Glutamatergic neuron (in vitro differentiated cells): ENCODE data around the gene DAGLB. TPM values are rescaled to one million over a fixed set of nuclear protein-coding genes. Genes with fewer than 3 reads are reported as not detected.

Experiments used
- DNase-seq: peaks from one replicate; pipeline ENCODE4 v3.0.0; 2022
- H3K27ac Mint-ChIP-seq: one replicate; pipeline ENCODE4 v1.8.0; 2020; ENCODE audit warnings: mild to moderate bottlenecking, mixed read lengths, inconsistent platforms; ENCODE audit not compliant: unreplicated experiment
- H3K27me3 Mint-ChIP-seq: one replicate; pipeline ENCODE4 v1.8.0; 2020; ENCODE audit warnings: mild to moderate bottlenecking, moderate library complexity, mixed read lengths, inconsistent platforms; ENCODE audit not compliant: unreplicated experiment
- H3K36me3 Mint-ChIP-seq: one replicate; pipeline ENCODE4 v1.8.0; 2020; ENCODE audit warnings: mild to moderate bottlenecking, mixed read lengths, inconsistent platforms; ENCODE audit not compliant: unreplicated experiment
- H3K4me1 Mint-ChIP-seq: one replicate; pipeline ENCODE4 v1.8.0; 2020; ENCODE audit warnings: mild to moderate bottlenecking, low read depth, mixed read lengths, inconsistent platforms; ENCODE audit not compliant: unreplicated experiment
- H3K4me3 Mint-ChIP-seq: one replicate; pipeline ENCODE4 v1.8.0; 2020; ENCODE audit warnings: mild to moderate bottlenecking, mixed read lengths, inconsistent platforms; ENCODE audit not compliant: unreplicated experiment
- H3K9me3 Mint-ChIP-seq: one replicate; pipeline ENCODE4 v1.8.0; 2020; ENCODE audit warnings: mild to moderate bottlenecking, moderate library complexity, mixed read lengths, inconsistent platforms; ENCODE audit not compliant: unreplicated experiment
- total RNA-seq: library from RNA; stranded (reverse); fragmentation: NEBNext Ultra II Directional; extraction: Animal tissue kit (Norgen Biotek cat#: 25700); gene quantifications from one replicate; pipeline ENCODE4 v1.2.1, GENCODE V29; 2021; ENCODE audit not compliant: unreplicated experiment
- TF ChIP-seq, protein P1 (sequence below): fragments of 200-600 bp; sonication (generic); IDR thresholded peaks from one replicate; pipeline ENCODE4 v1.5.0; 2021; ENCODE audit not compliant: partially characterized antibody, unreplicated experiment

Gene DAGLB
- total RNA-seq, 1 donor from 2014 or later = 63.2 TPM

DNA sequence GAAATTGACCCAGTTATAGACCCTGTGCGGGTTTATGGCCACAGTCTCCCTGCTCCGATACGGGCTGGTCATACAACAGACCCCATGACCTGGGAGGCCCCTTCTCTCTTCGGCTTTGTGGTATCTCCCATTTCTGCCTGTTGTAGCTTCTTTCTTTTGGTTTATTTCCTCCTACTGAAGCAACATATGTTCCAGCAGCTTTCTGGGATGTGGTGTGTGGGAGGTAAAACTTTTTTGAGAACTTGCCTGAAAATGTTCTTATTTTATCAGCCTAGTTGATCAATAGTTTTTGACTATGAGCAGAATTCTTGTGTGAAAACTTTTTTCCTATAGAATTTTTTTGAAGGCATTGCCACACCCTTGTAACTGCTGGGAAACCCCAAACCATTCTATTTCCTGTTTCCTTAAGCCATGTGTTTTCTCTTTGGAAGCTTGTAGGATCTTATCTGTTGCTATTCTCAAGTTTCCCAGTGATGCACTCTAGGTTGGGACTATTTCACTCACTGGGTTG is 80.0 kb downstream of the DAGLB start:
- no peaks in the 10 kb centered on the region for H3K27me3 Mint-ChIP-seq
- no peak overlapping the region for H3K4me3 Mint-ChIP-seq
- H3K4me1 Mint-ChIP-seq = no peaks in the 10 kb centered on the region
- H3K9me3 Mint-ChIP-seq = peaks cover 1% of the 10 kb centered on the region
- no peak for DNase-seq
- no peaks in the 10 kb centered on the region for H3K36me3 Mint-ChIP-seq
- no peak overlapping the region for H3K27ac Mint-ChIP-seq
- TF ChIP-seq, protein P1, sequence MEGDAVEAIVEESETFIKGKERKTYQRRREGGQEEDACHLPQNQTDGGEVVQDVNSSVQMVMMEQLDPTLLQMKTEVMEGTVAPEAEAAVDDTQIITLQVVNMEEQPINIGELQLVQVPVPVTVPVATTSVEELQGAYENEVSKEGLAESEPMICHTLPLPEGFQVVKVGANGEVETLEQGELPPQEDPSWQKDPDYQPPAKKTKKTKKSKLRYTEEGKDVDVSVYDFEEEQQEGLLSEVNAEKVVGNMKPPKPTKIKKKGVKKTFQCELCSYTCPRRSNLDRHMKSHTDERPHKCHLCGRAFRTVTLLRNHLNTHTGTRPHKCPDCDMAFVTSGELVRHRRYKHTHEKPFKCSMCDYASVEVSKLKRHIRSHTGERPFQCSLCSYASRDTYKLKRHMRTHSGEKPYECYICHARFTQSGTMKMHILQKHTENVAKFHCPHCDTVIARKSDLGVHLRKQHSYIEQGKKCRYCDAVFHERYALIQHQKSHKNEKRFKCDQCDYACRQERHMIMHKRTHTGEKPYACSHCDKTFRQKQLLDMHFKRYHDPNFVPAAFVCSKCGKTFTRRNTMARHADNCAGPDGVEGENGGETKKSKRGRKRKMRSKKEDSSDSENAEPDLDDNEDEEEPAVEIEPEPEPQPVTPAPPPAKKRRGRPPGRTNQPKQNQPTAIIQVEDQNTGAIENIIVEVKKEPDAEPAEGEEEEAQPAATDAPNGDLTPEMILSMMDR = no peak

DNA sequence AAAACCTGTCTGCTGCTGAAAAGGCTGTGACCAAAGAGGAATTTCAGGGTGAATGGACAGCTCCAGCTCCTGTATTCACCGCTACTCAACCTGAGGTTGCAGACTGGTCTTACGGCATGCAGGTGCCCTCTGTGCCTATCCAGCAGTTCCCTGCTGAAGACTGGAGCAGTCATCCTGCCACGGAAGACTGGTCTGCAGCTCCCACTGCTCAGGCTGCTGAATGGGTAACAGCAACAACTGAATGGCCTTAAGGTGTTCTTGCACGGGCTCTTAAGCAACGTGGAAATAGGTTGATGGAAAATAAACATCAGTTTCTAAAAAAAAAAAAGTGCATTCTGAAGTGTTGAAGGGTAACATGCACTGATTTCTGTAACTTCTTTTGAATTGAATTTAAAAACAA is 82.3 kb downstream of the DAGLB start:
- Mint-ChIP-seq H3K27me3 (no peaks in the 10 kb centered on the region), H3K9me3 (peaks cover 1% of the 10 kb centered on the region), H3K4me3 (no peak overlapping the region), H3K4me1 (no peaks in the 10 kb centered on the region), H3K27ac (no peak overlapping the region), H3K36me3 (no peaks in the 10 kb centered on the region)
- DNase-seq = no peak
- TF ChIP-seq, protein P1 = no peak

DNA sequence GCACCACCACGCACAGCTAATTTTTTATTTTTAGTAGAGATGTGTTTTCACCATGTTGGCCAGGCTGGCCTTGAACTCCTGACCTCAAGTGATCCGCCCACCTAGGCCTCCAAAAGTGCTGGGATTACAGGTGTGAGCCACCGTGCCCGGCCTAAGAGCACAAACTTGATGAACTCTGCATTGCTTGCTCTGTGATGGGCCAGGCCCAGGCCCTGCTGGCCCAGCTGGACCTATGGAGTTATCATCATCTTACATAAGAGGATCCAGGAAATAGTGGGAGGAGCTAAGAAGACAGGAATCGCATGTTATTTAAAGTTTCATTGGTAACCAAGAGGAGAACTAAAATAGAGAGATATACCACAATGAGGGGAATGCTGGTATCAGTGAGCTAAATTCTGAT is 86.9 kb downstream of the DAGLB start:
- Mint-ChIP-seq H3K36me3 (no peaks in the 10 kb centered on the region), H3K4me1 (no peaks in the 10 kb centered on the region), H3K27ac (no peak overlapping the region), H3K4me3 (no peak overlapping the region), H3K9me3 (peaks cover 2% of the 10 kb centered on the region), H3K27me3 (no peaks in the 10 kb centered on the region)
- DNase-seq = no peak
- TF ChIP-seq, protein P1 = no peak

DNA sequence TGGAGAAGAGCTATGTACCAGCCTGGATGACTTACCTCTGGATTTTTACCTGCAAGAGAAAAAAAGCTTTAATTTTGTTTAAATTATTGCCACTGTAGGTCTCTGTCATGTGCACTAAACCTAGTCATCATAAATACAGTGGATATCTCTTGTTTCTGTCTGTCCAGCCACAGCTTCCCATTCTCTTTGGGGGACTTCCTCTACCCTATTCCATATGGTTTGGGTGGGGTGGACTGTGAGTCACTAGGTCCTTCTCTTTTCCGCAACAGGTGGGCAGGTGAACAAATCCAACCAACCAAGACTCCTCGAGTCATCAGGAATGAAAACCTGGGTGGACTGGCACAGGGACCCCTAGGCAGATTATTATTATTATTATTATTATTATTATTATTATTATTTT is 88.0 kb downstream of the DAGLB start:
- TF ChIP-seq, protein P1 = no peak
- no peaks in the 10 kb centered on the region for H3K36me3 Mint-ChIP-seq
- H3K27ac Mint-ChIP-seq = no peak overlapping the region
- H3K27me3 Mint-ChIP-seq = no peaks in the 10 kb centered on the region
- H3K4me3 Mint-ChIP-seq = no peak overlapping the region
- H3K4me1 Mint-ChIP-seq = no peaks in the 10 kb centered on the region
- H3K9me3 Mint-ChIP-seq = peaks cover 2% of the 10 kb centered on the region
- DNase-seq = no peak

Other genes starting within 250 kb of the DAGLB start
- 20.1 TPM for gene CYTH3, start 175.3 kb downstream of the DAGLB start, total RNA-seq
- 25.9 TPM for gene FAM220A, start 99.0 kb downstream of the DAGLB start, total RNA-seq
- 172 TPM for gene RAC1, start 73.4 kb downstream of the DAGLB start, total RNA-seq
- gene KDELR2, start 36.2 kb upstream of the DAGLB start, total RNA-seq = 56.1 TPM
- gene GRID2IP, start 103.5 kb upstream of the DAGLB start, total RNA-seq = 0.66 TPM
- 60.5 TPM for gene ZDHHC4, start 129.5 kb upstream of the DAGLB start, total RNA-seq
- gene INTS15, start 142.1 kb upstream of the DAGLB start, total RNA-seq = 36.9 TPM
- gene ZNF853, start 167.7 kb upstream of the DAGLB start, total RNA-seq = 5.5 TPM
- 51.1 TPM for gene ZNF316, start 189.4 kb upstream of the DAGLB start, total RNA-seq